DMS114 treated with DMSO at 0.1 percent for 48 hours (cell line): Measurements from ENCODE around the gene SLC26A2.
"Not testable (repeated sequence)": the region's sequence is repeated elsewhere in the genome, so short reads cannot be mapped to it uniquely, and the experiment has no call there.

Experiments
- DNase-seq: peaks from one replicate; lab custom pipeline; 2025; ENCODE audit not compliant: unreplicated experiment; lab: John Stamatoyannopoulos, UW

SLC26A2 gene

GRCh38 chr5:149936700-149937091 is 23.9 kb upstream of the SLC26A2 start:
- no peak for DNase-seq

- no peak for DNase-seq
Observed at GRCh38 chr5:149937610-149938009, 22.9 kb upstream of the SLC26A2 start.

GRCh38 chr5:149938279-149938678 is 22.3 kb upstream of the SLC26A2 start:
- no peak for DNase-seq

- no peak for DNase-seq
Observed at GRCh38 chr5:149938791-149939358, 21.7 kb upstream of the SLC26A2 start.

- DNase-seq: no peak
Observed at GRCh38 chr5:149939546-149939945, 21.0 kb upstream of the SLC26A2 start.

GRCh38 chr5:149940077-149940574 is 20.4 kb upstream of the SLC26A2 start:
- DNase-seq: no peak

GRCh38 chr5:149940941-149941644 is 19.5 kb upstream of the SLC26A2 start:
- DNase-seq: no peak

- DNase-seq: no peak
Observed at GRCh38 chr5:149941795-149942194, 18.8 kb upstream of the SLC26A2 start.

GRCh38 chr5:149942199-149942598 is 18.4 kb upstream of the SLC26A2 start:
- no peak for DNase-seq

GRCh38 chr5:149942741-149943169 is 17.8 kb upstream of the SLC26A2 start:
- DNase-seq: not testable (repeated sequence)

- not testable (repeated sequence) for DNase-seq
Observed at GRCh38 chr5:149943177-149943949, 17.2 kb upstream of the SLC26A2 start.

- no peak for DNase-seq
Observed at GRCh38 chr5:149944666-149945065, 15.9 kb upstream of the SLC26A2 start, which contains the start of gene PDE6A. TSS of gene PDE6A (minus strand) at chr5:149944793. CDS start at chr5:149944673, 120 bp downstream.

- no peak for DNase-seq
Observed at GRCh38 chr5:149946118-149946517, 14.4 kb upstream of the SLC26A2 start.

GRCh38 chr5:149948993-149949392 is 11.6 kb upstream of the SLC26A2 start:
- no peak for DNase-seq

GRCh38 chr5:149951138-149951749 is 9.3 kb upstream of the SLC26A2 start:
- DNase-seq: no peak

GRCh38 chr5:149953436-149954121 is 7.0 kb upstream of the SLC26A2 start:
- no peak for DNase-seq

- no peak for DNase-seq
Observed at GRCh38 chr5:149954798-149955197, 5.8 kb upstream of the SLC26A2 start.

GRCh38 chr5:149956685-149957084 is 3.9 kb upstream of the SLC26A2 start:
- DNase-seq: no peak

- no peak for DNase-seq
Observed at GRCh38 chr5:149957855-149958254, 2.7 kb upstream of the SLC26A2 start.

GRCh38 chr5:149959406-149960236 is 937 bp upstream of the SLC26A2 start:
- peak; percentile 72 for DNase-seq
